Measurements from ENCODE around the gene THSD4.
"Not testable (repeated sequence)": the region's sequence is repeated elsewhere in the genome, so short reads cannot be mapped to it uniquely, and the experiment has no call there.

Gene THSD4

GRCh38 chr15:71194286-71194685 is 79.0 kb downstream of the THSD4 start:
- DNase-seq, result no peak

- no peak for DNase-seq
Observed at GRCh38 chr15:71195242-71195641, 80.0 kb downstream of the THSD4 start.

GRCh38 chr15:71197620-71198019 is 82.3 kb downstream of the THSD4 start:
- DNase-seq, result no peak

GRCh38 chr15:71198846-71199245 is 83.6 kb downstream of the THSD4 start:
- DNase-seq, result no peak

- no peak for DNase-seq
Observed at GRCh38 chr15:71199384-71200351, 84.4 kb downstream of the THSD4 start.

- DNase-seq, result no peak
Observed at GRCh38 chr15:71201477-71201876, 86.2 kb downstream of the THSD4 start.

- DNase-seq, result no peak
Observed at GRCh38 chr15:71202712-71203111, 87.4 kb downstream of the THSD4 start.

- DNase-seq, result no peak
Observed at GRCh38 chr15:71203586-71204474, 88.6 kb downstream of the THSD4 start.

- no peak for DNase-seq
Observed at GRCh38 chr15:71207141-71207540, 91.9 kb downstream of the THSD4 start.

- DNase-seq, result no peak
Observed at GRCh38 chr15:71212146-71212545, 96.9 kb downstream of the THSD4 start.

GRCh38 chr15:71213943-71214342 is 98.7 kb downstream of the THSD4 start:
- not testable (repeated sequence) for DNase-seq

GRCh38 chr15:71215126-71215894 is 100.0 kb downstream of the THSD4 start:
- no peak for DNase-seq

- DNase-seq, result no peak
Observed at GRCh38 chr15:71218272-71218805, 103.1 kb downstream of the THSD4 start.

GRCh38 chr15:71219101-71219500 is 103.8 kb downstream of the THSD4 start:
- DNase-seq, result no peak

GRCh38 chr15:71219645-71220044 is 104.4 kb downstream of the THSD4 start:
- no peak for DNase-seq

- no peak for DNase-seq
Observed at GRCh38 chr15:71220828-71221227, 105.6 kb downstream of the THSD4 start.

GRCh38 chr15:71221417-71221816 is 106.1 kb downstream of the THSD4 start:
- no peak for DNase-seq

- no peak for DNase-seq
Observed at GRCh38 chr15:71223516-71223915, 108.2 kb downstream of the THSD4 start.

GRCh38 chr15:71224024-71224423 is 108.8 kb downstream of the THSD4 start:
- no peak for DNase-seq

GRCh38 chr15:71225851-71226250 is 110.6 kb downstream of the THSD4 start:
- no peak for DNase-seq

GRCh38 chr15:71226536-71227455 is 111.5 kb downstream of the THSD4 start:
- DNase-seq, result no peak
